OCI-LY7 (cell line): Measurements from ENCODE around the gene STX18. TPM values are rescaled to one million over a fixed set of nuclear protein-coding genes. Genes with fewer than 3 reads are reported as not detected.
A peak's percentile ranks its signal among the peaks of the same experiment; 100 is the strongest.

ENCODE experiments used
- BruUV-seq: library from RNA; stranded (reverse); fragments of 400-500 nt; replicated peaks from 2 replicates; lab custom pipeline; 2021; lab: Mats Ljungman, UMichigan
- CTCF ChIA-PET: fragments of 300-600 bp; sonication (Branson Sonifier 250); formaldehyde crosslinking; loops from one replicate; lab custom pipeline; 2022; ENCODE audit warnings: antibody characterized with exemption; ENCODE audit not compliant: unreplicated experiment; lab: Charles Lee
- POLR2A ChIA-PET: fragments of 300-600 bp; sonication (Branson Sonifier 250); formaldehyde crosslinking; loops from one replicate; lab custom pipeline; 2022; ENCODE audit warnings: antibody characterized with exemption; lab: Charles Lee
- DNase-seq: peaks from one replicate; pipeline ENCODE4 v3.0.0-alpha.2; 2015; ENCODE audit warnings: low spot score
- H2AFZ ChIP-seq: fragments of 200-600 bp; sonication (generic), shearing (Covaris generic); 2 replicates; pipeline ENCODE4 v1.6.1; 2014; ENCODE audit warnings: mild to moderate bottlenecking, antibody characterized with exemption, low read length, moderate library complexity
- H3K27ac ChIP-seq: fragments of 200-600 bp; sonication (generic); 2 replicates; pipeline ENCODE4 v1.5.1; 2014; ENCODE audit warnings: mixed run types, low read depth, mild to moderate bottlenecking, moderate library complexity, low read length, inconsistent platforms; ENCODE audit not compliant: poor library complexity, severe bottlenecking
- H3K36me3 ChIP-seq: fragments of 200-600 bp; sonication (generic); 2 replicates; pipeline ENCODE4 v1.6.1; 2014; ENCODE audit warnings: mild to moderate bottlenecking, antibody characterized with exemption, low read length, moderate library complexity, mixed read lengths; ENCODE audit not compliant: insufficient read depth
- H3K4me1 ChIP-seq: fragments of 200-600 bp; sonication (generic); 2 replicates; pipeline ENCODE4 v1.5.1; 2014; ENCODE audit warnings: mild to moderate bottlenecking, low read length; ENCODE audit not compliant: insufficient read depth, poor library complexity, severe bottlenecking
- H3K4me2 ChIP-seq: fragments of 200-600 bp; sonication (generic); 2 replicates; pipeline ENCODE4 v1.6.1; 2014; ENCODE audit warnings: mild to moderate bottlenecking, low read length
- H3K4me3 ChIP-seq: fragments of 200-600 bp; sonication (generic); 2 replicates; pipeline ENCODE4 v1.5.1; 2014; ENCODE audit warnings: mild to moderate bottlenecking, low read depth, low read length; ENCODE audit not compliant: poor library complexity, severe bottlenecking
- H3K79me2 ChIP-seq: fragments of 200-600 bp; sonication (generic); 2 replicates; pipeline ENCODE4 v1.6.1; 2016; ENCODE audit warnings: low read depth, mild to moderate bottlenecking, low read length, moderate library complexity, mixed read lengths; ENCODE audit not compliant: insufficient read depth
- H3K9me2 ChIP-seq: fragments of 200-600 bp; sonication (generic); 2 replicates; pipeline ENCODE4 v1.6.1; 2016; ENCODE audit warnings: mild to moderate bottlenecking, low read length, mixed read lengths; ENCODE audit not compliant: insufficient read depth
- H3K9me3 ChIP-seq: fragments of 200-600 bp; sonication (generic); 2 replicates; pipeline ENCODE4 v1.6.1; 2014; ENCODE audit warnings: mild to moderate bottlenecking, mixed run types, low read length, mixed read lengths
- H4K20me1 ChIP-seq: fragments of 200-600 bp; sonication (generic); 2 replicates; pipeline ENCODE4 v1.6.1; 2014; ENCODE audit warnings: mild to moderate bottlenecking, antibody characterized with exemption, low read length, moderate library complexity, mixed read lengths; ENCODE audit not compliant: insufficient read depth
- EZH2phosphoT487 ChIP-seq: fragments of 200-600 bp; sonication (generic); IDR thresholded peaks from 2 replicates; pipeline ENCODE4 v1.6.1; 2018; ENCODE audit warnings: low read depth, borderline replicate concordance, mild to moderate bottlenecking, mixed run types, antibody characterized with exemption, low read length, moderate library complexity, mixed read lengths
- intact Hi-C: fragments of 100-400 bp; cut with micrococcal nuclease; formaldehyde crosslinking; loops from one replicate; pipeline ENCODE4 v1.10.0; 2022; ENCODE audit not compliant: unreplicated experiment
- total RNA-seq, 2 experiments: library from RNA; depleted of rRNA in 1 of 2; stranded (reverse); fragments of >200 nt in 1 of 2; shearing (Covaris generic) in 1 of 2; gene quantifications; 2 replicates each; pipeline ENCODE4 v1.2.3, GENCODE V29; 2014 to 2022
- TF ChIP-seq, protein P1 (sequence below): fragments of 200-600 bp; sonication (generic); conservative IDR thresholded peaks from 2 replicates; pipeline ENCODE4 v1.5.1; 2014; ENCODE audit warnings: mild to moderate bottlenecking, antibody characterized with exemption, low read length, moderate library complexity, mixed read lengths

Gene STX18
- total RNA-seq, 2 experiments from 2014 or later: 30.6 to 35.2 TPM

DNA sequence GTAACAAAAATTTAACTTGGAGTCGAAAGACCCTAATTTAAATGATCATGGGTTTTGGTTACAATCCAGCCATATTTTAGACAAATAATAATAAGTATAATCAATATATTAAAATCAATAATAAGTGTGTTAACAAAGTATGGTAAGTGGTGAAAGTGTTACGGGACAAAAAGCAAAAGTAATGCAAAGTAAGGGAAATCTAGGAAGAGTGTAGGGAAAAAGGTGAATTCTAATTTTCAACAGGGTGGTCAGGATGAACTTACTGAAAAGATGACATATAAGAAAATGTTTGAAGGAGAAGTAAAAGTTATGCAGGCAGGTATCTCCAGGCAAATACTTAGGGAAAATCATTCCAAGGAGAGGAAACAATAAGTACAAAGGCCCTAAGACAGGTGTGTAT, 32.3 kb downstream of the STX18 start:
- CTCF ChIA-PET: no interaction called here
- H2AFZ ChIP-seq: no peak overlapping the region
- DNase-seq: no peak
- H3K4me1 ChIP-seq: no peaks in the 10 kb centered on the region
- H3K79me2 ChIP-seq: no peaks in the 10 kb centered on the region
- BruUV-seq: no TSS peak
- no peak overlapping the region for H3K4me2 ChIP-seq
- 0 out of 2 replicates have a peak, but pooled peaks cover 5% of the 10 kb centered on the region for H3K36me3 ChIP-seq
- H3K9me2 ChIP-seq: no peaks in the 10 kb centered on the region
- no peaks in the 10 kb centered on the region for H3K9me3 ChIP-seq
- no peaks in the 10 kb centered on the region for H4K20me1 ChIP-seq
- no peak overlapping the region for H3K4me3 ChIP-seq
- intact Hi-C loops: loop anchor here (10.0 kb wide), 1 partner anchor 1545 kb away; no protein-coding TSS in a partner anchor
- no peak for TF ChIP-seq EZH2phosphoT487
- TF ChIP-seq, protein P1, sequence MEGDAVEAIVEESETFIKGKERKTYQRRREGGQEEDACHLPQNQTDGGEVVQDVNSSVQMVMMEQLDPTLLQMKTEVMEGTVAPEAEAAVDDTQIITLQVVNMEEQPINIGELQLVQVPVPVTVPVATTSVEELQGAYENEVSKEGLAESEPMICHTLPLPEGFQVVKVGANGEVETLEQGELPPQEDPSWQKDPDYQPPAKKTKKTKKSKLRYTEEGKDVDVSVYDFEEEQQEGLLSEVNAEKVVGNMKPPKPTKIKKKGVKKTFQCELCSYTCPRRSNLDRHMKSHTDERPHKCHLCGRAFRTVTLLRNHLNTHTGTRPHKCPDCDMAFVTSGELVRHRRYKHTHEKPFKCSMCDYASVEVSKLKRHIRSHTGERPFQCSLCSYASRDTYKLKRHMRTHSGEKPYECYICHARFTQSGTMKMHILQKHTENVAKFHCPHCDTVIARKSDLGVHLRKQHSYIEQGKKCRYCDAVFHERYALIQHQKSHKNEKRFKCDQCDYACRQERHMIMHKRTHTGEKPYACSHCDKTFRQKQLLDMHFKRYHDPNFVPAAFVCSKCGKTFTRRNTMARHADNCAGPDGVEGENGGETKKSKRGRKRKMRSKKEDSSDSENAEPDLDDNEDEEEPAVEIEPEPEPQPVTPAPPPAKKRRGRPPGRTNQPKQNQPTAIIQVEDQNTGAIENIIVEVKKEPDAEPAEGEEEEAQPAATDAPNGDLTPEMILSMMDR: no peak
- H3K27ac ChIP-seq: no peak overlapping the region
- POLR2A ChIA-PET: no interaction called here

DNA sequence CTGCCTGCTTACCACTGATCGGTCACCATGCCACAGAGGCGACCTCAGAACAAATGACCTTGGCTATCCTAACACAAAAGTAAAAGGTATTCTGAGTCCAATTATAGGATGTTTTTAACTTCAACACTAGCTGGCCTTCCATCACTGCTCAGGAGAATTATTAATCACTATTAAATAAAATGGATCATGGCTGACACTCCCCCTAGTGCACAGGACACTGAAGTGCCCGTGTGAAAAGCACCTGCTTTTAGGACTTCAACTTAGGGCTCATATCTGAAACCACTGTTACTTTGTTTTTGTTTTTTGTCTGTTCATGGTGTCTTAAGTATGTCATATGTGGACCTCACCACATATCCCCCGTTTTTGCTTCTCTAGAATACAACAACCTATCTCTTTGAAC, 33.9 kb downstream of the STX18 start:
- no peak overlapping the region for H3K4me2 ChIP-seq
- 0 out of 2 replicates have a peak, but pooled peaks cover 5% of the 10 kb centered on the region for H3K36me3 ChIP-seq
- TF ChIP-seq, protein P1: peak; percentile 83
- no peak for TF ChIP-seq EZH2phosphoT487
- no peaks in the 10 kb centered on the region for H4K20me1 ChIP-seq
- no peak overlapping the region for H3K27ac ChIP-seq
- DNase-seq: peak; percentile 40
- no peak overlapping the region for H3K4me3 ChIP-seq
- H3K4me1 ChIP-seq: peaks cover 3% of the 10 kb centered on the region
- no peak overlapping the region for H2AFZ ChIP-seq
- ChIA-PET POLR2A (interaction anchor here (0.7 to 1.3 kb wide), 4 partner anchors 16 to 53 kb away, joined by 3 to 7 read pairs (median 4); no protein-coding TSS in a partner anchor), CTCF (no interaction called here)
- H3K79me2 ChIP-seq: no peaks in the 10 kb centered on the region
- BruUV-seq: no TSS peak
- H3K9me2 ChIP-seq: no peaks in the 10 kb centered on the region
- intact Hi-C loops: loop anchor here (10.0 kb wide), 1 partner anchor 1547 kb away; no protein-coding TSS in a partner anchor
- no peaks in the 10 kb centered on the region for H3K9me3 ChIP-seq

DNA sequence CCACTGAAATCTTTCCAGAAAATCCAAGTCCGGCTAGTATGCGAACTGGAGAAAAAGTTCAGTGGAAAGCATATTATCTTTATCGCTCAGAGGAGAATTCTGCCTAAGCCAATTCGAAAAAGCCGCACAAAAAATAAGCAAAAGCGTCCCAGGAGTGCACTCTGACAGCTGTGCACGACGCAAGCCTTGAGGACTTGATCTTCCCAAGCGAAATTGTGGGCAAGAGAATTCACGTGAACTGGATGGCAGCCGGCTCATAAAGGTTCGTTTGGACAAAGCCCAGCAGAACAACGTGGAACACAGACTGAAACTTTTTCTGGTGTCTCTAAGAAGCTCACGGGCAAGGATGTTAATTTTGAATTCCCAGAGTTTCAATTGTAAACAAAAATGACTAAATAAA, 34.4 kb downstream of the STX18 start:
- BruUV-seq: no TSS peak
- no peak for DNase-seq
- Histone ChIP-seq H3K4me3 (no peak overlapping the region), H2AFZ (no peak overlapping the region), H3K4me1 (peaks cover 8% of the 10 kb centered on the region), H3K27ac (no peak overlapping the region), H3K9me3 (no peaks in the 10 kb centered on the region), H4K20me1 (no peaks in the 10 kb centered on the region), H3K9me2 (no peaks in the 10 kb centered on the region), H3K36me3 (0 out of 2 replicates have a peak, but pooled peaks cover 5% of the 10 kb centered on the region), H3K4me2 (no peak overlapping the region), H3K79me2 (no peaks in the 10 kb centered on the region)
- ChIA-PET POLR2A (interaction anchor here (0.9 to 1.3 kb wide), 4 partner anchors 11 to 43 kb away, joined by 3 to 7 read pairs (median 4); no protein-coding TSS in a partner anchor), CTCF (no interaction called here)
- intact Hi-C loops: loop anchor here (10.0 kb wide), 1 partner anchor 1547 kb away; no protein-coding TSS in a partner anchor
- no peak for TF ChIP-seq EZH2phosphoT487
- TF ChIP-seq, protein P1: no peak
